ENCODE measurements around the gene PTPN3.

Gene PTPN3

GRCh38 chr9:109453210-109453842 lies 44.8 kb downstream of the PTPN3 start:
- no peak overlapping the region for H3K9ac ChIP-seq (ENCODE audit: insufficient read length, low read depth)
- peak; percentile 16 for DNase-seq (ENCODE audit: low read depth, low spot score)
- no peak overlapping the region for H3K4me3 ChIP-seq (ENCODE audit: insufficient read length, low read depth)
- peaks cover 4% of the 10 kb centered on the region for H3K4me1 ChIP-seq (ENCODE audit: insufficient read depth, insufficient read length)
- no peaks in the 10 kb centered on the region for H3K36me3 ChIP-seq (ENCODE audit: insufficient read depth, insufficient read length, low read length)
- no peaks in the 10 kb centered on the region for H3K27me3 ChIP-seq (ENCODE audit: insufficient read depth, insufficient read length)
- no peaks in the 10 kb centered on the region for H3K9me3 ChIP-seq (ENCODE audit: insufficient read depth, low read length)
- TF ChIP-seq SUZ12 (IDR thresholded peaks at IDR 0.05; ENCODE audit: extremely low read depth, insufficient read depth, insufficient read length) (no peak), ZNF274 (IDR thresholded peaks at IDR 0.05; ENCODE audit: low read depth, low read length) (no peak), YY1 (IDR thresholded peaks at IDR 0.05; ENCODE audit: insufficient read depth, insufficient read length) (no peak)

DNA sequence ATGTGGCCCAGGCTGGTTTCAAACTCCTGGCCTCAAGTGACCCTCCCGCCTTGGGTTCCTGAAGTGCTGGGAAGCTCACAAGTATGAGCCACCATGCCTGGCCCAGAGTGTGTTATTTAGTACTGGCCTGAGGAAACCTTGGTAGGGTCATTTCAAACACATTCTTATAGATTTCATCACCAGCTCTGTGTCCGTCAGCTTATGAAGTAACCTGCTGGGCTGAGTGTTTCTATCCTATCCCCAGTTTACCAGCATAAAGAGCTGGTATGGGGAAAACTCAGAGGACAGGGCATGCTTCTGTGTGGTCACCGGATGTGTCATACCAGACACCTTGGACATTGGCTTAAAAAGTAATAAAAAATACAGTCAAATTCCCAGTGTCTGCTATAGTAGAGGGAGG lies 45.3 kb downstream of the PTPN3 start:
- Histone ChIP-seq H3K9me3 (ENCODE audit: insufficient read depth, low read length) (no peaks in the 10 kb centered on the region), H3K9ac (ENCODE audit: insufficient read length, low read depth) (no peak overlapping the region), H3K4me1 (ENCODE audit: insufficient read depth, insufficient read length) (peaks cover 4% of the 10 kb centered on the region), H3K27me3 (ENCODE audit: insufficient read depth, insufficient read length) (no peaks in the 10 kb centered on the region), H3K36me3 (ENCODE audit: insufficient read depth, insufficient read length, low read length) (no peaks in the 10 kb centered on the region), H3K4me3 (ENCODE audit: insufficient read length, low read depth) (no peak overlapping the region)
- DNase-seq (ENCODE audit: low read depth, low spot score): no peak
- TF ChIP-seq YY1 (IDR thresholded peaks at IDR 0.05; ENCODE audit: insufficient read depth, insufficient read length) (no peak), SUZ12 (IDR thresholded peaks at IDR 0.05; ENCODE audit: extremely low read depth, insufficient read depth, insufficient read length) (no peak), ZNF274 (IDR thresholded peaks at IDR 0.05; ENCODE audit: low read depth, low read length) (no peak)

GRCh38 chr9:109451311-109452025 lies 46.6 kb downstream of the PTPN3 start:
- Histone ChIP-seq H3K9ac (ENCODE audit: insufficient read length, low read depth) (no peak overlapping the region), H3K4me3 (ENCODE audit: insufficient read length, low read depth) (no peak overlapping the region), H3K36me3 (ENCODE audit: insufficient read depth, insufficient read length, low read length) (no peaks in the 10 kb centered on the region), H3K27me3 (ENCODE audit: insufficient read depth, insufficient read length) (no peaks in the 10 kb centered on the region), H3K4me1 (ENCODE audit: insufficient read depth, insufficient read length) (peaks cover 4% of the 10 kb centered on the region), H3K9me3 (ENCODE audit: insufficient read depth, low read length) (no peaks in the 10 kb centered on the region)
- TF ChIP-seq ZNF274 (IDR thresholded peaks at IDR 0.05; ENCODE audit: low read depth, low read length) (no peak), YY1 (IDR thresholded peaks at IDR 0.05; ENCODE audit: insufficient read depth, insufficient read length) (no peak), SUZ12 (IDR thresholded peaks at IDR 0.05; ENCODE audit: extremely low read depth, insufficient read depth, insufficient read length) (no peak)
- DNase-seq (ENCODE audit: low read depth, low spot score): no peak

- no peak overlapping the region for H3K9ac ChIP-seq (ENCODE audit: insufficient read length, low read depth)
- H3K4me3 ChIP-seq (ENCODE audit: insufficient read length, low read depth): no peak overlapping the region
- TF ChIP-seq ZNF274 (IDR thresholded peaks at IDR 0.05; ENCODE audit: low read depth, low read length) (no peak), YY1 (IDR thresholded peaks at IDR 0.05; ENCODE audit: insufficient read depth, insufficient read length) (no peak), SUZ12 (IDR thresholded peaks at IDR 0.05; ENCODE audit: extremely low read depth, insufficient read depth, insufficient read length) (no peak)
- peaks cover 2% of the 10 kb centered on the region for H3K4me1 ChIP-seq (ENCODE audit: insufficient read depth, insufficient read length)
- no peaks in the 10 kb centered on the region for H3K27me3 ChIP-seq (ENCODE audit: insufficient read depth, insufficient read length)
- no peak for DNase-seq (ENCODE audit: low read depth, low spot score)
- no peaks in the 10 kb centered on the region for H3K36me3 ChIP-seq (ENCODE audit: insufficient read depth, insufficient read length, low read length)
- no peaks in the 10 kb centered on the region for H3K9me3 ChIP-seq (ENCODE audit: insufficient read depth, low read length)
Observed at GRCh38 chr9:109450346-109450745, 47.8 kb downstream of the PTPN3 start.

- Histone ChIP-seq H3K9me3 (ENCODE audit: insufficient read depth, low read length) (no peaks in the 10 kb centered on the region), H3K36me3 (ENCODE audit: insufficient read depth, insufficient read length, low read length) (no peaks in the 10 kb centered on the region), H3K4me1 (ENCODE audit: insufficient read depth, insufficient read length) (no peaks in the 10 kb centered on the region), H3K9ac (ENCODE audit: insufficient read length, low read depth) (no peak overlapping the region), H3K4me3 (ENCODE audit: insufficient read length, low read depth) (no peak overlapping the region), H3K27me3 (ENCODE audit: insufficient read depth, insufficient read length) (no peaks in the 10 kb centered on the region)
- TF ChIP-seq ZNF274 (IDR thresholded peaks at IDR 0.05; ENCODE audit: low read depth, low read length) (no peak), SUZ12 (IDR thresholded peaks at IDR 0.05; ENCODE audit: extremely low read depth, insufficient read depth, insufficient read length) (no peak), YY1 (IDR thresholded peaks at IDR 0.05; ENCODE audit: insufficient read depth, insufficient read length) (no peak)
- no peak for DNase-seq (ENCODE audit: low read depth, low spot score)
Observed at GRCh38 chr9:109449036-109449798, 48.9 kb downstream of the PTPN3 start.

DNA sequence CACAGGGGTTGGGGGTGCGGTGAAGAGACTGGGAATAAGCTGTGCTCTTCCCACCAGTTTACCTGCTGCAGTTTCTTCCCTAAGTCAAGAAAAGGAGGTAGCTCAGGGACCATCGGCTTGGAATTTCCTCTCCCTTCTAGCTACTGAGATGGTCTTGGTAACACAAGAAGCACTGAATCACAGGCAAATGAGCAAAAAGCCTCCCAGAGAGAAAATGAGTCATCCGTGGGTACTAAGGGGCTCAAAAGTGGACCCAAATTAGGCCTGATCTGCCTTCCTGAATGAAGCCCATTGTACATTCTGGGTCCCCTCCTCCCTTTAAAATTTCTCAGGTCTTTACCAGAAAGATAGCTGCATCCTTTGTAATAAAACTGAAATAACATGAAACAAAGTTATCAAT lies 49.9 kb downstream of the PTPN3 start:
- H3K9ac ChIP-seq (ENCODE audit: insufficient read length, low read depth): no peak overlapping the region
- H3K4me1 ChIP-seq (ENCODE audit: insufficient read depth, insufficient read length): no peaks in the 10 kb centered on the region
- no peak for DNase-seq (ENCODE audit: low read depth, low spot score)
- no peaks in the 10 kb centered on the region for H3K27me3 ChIP-seq (ENCODE audit: insufficient read depth, insufficient read length)
- TF ChIP-seq YY1 (IDR thresholded peaks at IDR 0.05; ENCODE audit: insufficient read depth, insufficient read length): no peak
- no peak for TF ChIP-seq SUZ12 (IDR thresholded peaks at IDR 0.05; ENCODE audit: extremely low read depth, insufficient read depth, insufficient read length)
- no peak for TF ChIP-seq ZNF274 (IDR thresholded peaks at IDR 0.05; ENCODE audit: low read depth, low read length)
- no peaks in the 10 kb centered on the region for H3K36me3 ChIP-seq (ENCODE audit: insufficient read depth, insufficient read length, low read length)
- no peaks in the 10 kb centered on the region for H3K9me3 ChIP-seq (ENCODE audit: insufficient read depth, low read length)
- no peak overlapping the region for H3K4me3 ChIP-seq (ENCODE audit: insufficient read length, low read depth)
